Thyroid gland (tissue), 4 donors: ENCODE measurements around the gene ETV7. TPM values are rescaled to one million over a fixed set of nuclear protein-coding genes. Genes with fewer than 3 reads are reported as not detected.

Experiments used
- DNase-seq, 2 donors: peaks; one replicate each; pipeline ENCODE4 v3.0.0-alpha.2; 2019
- H3K27ac ChIP-seq, 3 donors: fragments of 200-600 bp; sonication (generic); 1 replicate in 2 of 3; 2 replicates in 1 of 3; pipeline ENCODE4 v1.5.1; 2016 to 2019; ENCODE audit warnings: mild to moderate bottlenecking in 1 of 3, moderate library complexity in 1 of 3
- H3K27me3 ChIP-seq: fragments of 200-600 bp; sonication (generic); one replicate; pipeline ENCODE4 v1.5.1; 2019
- H3K36me3 ChIP-seq, 2 donors: fragments of 200-600 bp; sonication (generic); one replicate each; pipeline ENCODE4 v1.5.1; 2016 to 2019
- H3K4me1 ChIP-seq, 2 donors: fragments of 200-600 bp; sonication (generic); one replicate each; pipeline ENCODE4 v1.5.1; 2017 to 2019
- H3K4me3 ChIP-seq, 3 donors: fragments of 200-600 bp; sonication (generic); replicated peaks in 1 of 3; 1 replicate in 2 of 3; 2 replicates in 1 of 3; pipeline ENCODE4 v1.5.1; 2016; ENCODE audit warnings: mild to moderate bottlenecking in 1 of 3
- H3K9me3 ChIP-seq: fragments of 200-600 bp; sonication (generic); one replicate; pipeline ENCODE4 v1.5.1; 2017
- CTCF ChIP-seq, 6 experiments: fragments of 200-600 bp in 3 of 6; fragments of 450-650 bp in 3 of 6; sonication (generic) in 3 of 6; IDR thresholded peaks; one replicate each; pipeline ENCODE4 v1.5.1; 2016 to 2019; ENCODE audit warnings: antibody characterized with exemption in 6 of 6, mild to moderate bottlenecking in 2 of 6, inconsistent platforms in 1 of 6, moderate library complexity in 1 of 6
- POLR2A ChIP-seq, 2 donors: fragments of 450-650 bp; IDR thresholded peaks; one replicate each; pipeline ENCODE4 v1.6.1; 2017; ENCODE audit warnings: antibody characterized with exemption in 2 of 2, mild to moderate bottlenecking in 2 of 2, moderate library complexity in 1 of 2
- WGBS, 2 donors: methylation state at CpG; one replicate each; pipeline ENCODE4 v1.1.5; 2017; 5-methylcytosine and 5-hydroxymethylcytosine counted together
- intact Hi-C: fragments of 100-400 bp; cut with DNase I; formaldehyde crosslinking; loops from one replicate; pipeline ENCODE4 v1.15.1; 2023
- total RNA-seq, 4 donors: library from RNA; depleted of rRNA; stranded (reverse); fragments of >200 nt; gene quantifications; one replicate each; pipeline ENCODE4 v1.2.3, GENCODE V29; 2016

ETV7 gene
- total RNA-seq, 4 donors from 2014 or later, result 1.4 TPM; not detected in 3

- Histone ChIP-seq H3K27ac (no peak overlapping the region), H3K27me3 (no peaks in the 10 kb centered on the region), H3K36me3 (no peaks in the 10 kb centered on the region), H3K9me3 (no peaks in the 10 kb centered on the region), H3K4me3 (no peak overlapping the region), H3K4me1 (no peaks in the 10 kb centered on the region)
- TF ChIP-seq CTCF (IDR thresholded peaks at IDR 0.05) (no peak), POLR2A (IDR thresholded peaks at IDR 0.05) (no peak)
- no peak for DNase-seq
- WGBS, 2 donors, result 71 to 78% methylated on average over 8 of the region's 8 CpGs
- intact Hi-C loops, result no loop called here
These were observed 64.4 kb downstream of the ETV7 start for GRCh38 chr6:36323062-36323461.

- intact Hi-C loops, result no loop called here
- H3K27me3 ChIP-seq, result no peaks in the 10 kb centered on the region
- H3K4me1 ChIP-seq, result no peaks in the 10 kb centered on the region
- H3K4me3 ChIP-seq, result no peak overlapping the region
- WGBS, 2 donors, result 95 to 97% methylated on average over 3 of the region's 3 CpGs
- TF ChIP-seq POLR2A (IDR thresholded peaks at IDR 0.05), result no peak
- TF ChIP-seq CTCF (IDR thresholded peaks at IDR 0.05), result no peak
- H3K36me3 ChIP-seq, result no peaks in the 10 kb centered on the region
- H3K27ac ChIP-seq, result no peak overlapping the region
- H3K9me3 ChIP-seq, result no peaks in the 10 kb centered on the region
- DNase-seq, result no peak
These were observed 64.9 kb downstream of the ETV7 start for GRCh38 chr6:36322591-36322990.

DNA sequence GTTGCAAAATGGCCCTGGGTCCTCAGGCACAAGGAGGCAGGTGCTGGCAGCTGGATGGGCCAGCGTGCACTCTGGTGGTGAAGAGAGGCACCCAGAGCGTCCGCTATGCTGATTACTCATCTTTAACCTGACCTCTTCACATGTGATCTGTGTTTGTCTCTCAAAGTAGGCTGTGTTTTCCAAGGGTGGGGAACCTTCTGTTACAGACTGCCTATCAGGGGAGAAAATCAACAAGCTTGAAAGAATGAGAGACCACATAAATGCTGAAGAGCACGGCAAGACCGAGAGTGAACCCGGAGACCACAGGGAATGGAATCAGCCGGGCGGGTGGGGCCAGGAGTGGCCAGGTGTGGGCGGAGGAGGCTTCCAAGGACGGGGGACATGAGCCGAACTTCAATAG lies 67.0 kb downstream of the ETV7 start:
- Histone ChIP-seq H3K4me3 (no peak overlapping the region), H3K36me3 (no peaks in the 10 kb centered on the region), H3K4me1 (no peaks in the 10 kb centered on the region), H3K9me3 (no peaks in the 10 kb centered on the region), H3K27me3 (no peaks in the 10 kb centered on the region), H3K27ac (no peak overlapping the region)
- TF ChIP-seq POLR2A (IDR thresholded peaks at IDR 0.05) (no peak), CTCF (IDR thresholded peaks at IDR 0.05) (no peak)
- no peak for DNase-seq
- intact Hi-C loops, result no loop called here
- 73 to 86% methylated on average over 11 of the region's 11 CpGs for WGBS, 2 donors

GRCh38 chr6:36319821-36320220 lies 67.6 kb downstream of the ETV7 start:
- Histone ChIP-seq H3K9me3 (no peaks in the 10 kb centered on the region), H3K4me3 (no peak overlapping the region), H3K36me3 (no peaks in the 10 kb centered on the region), H3K4me1 (no peaks in the 10 kb centered on the region), H3K27ac (no peak overlapping the region), H3K27me3 (no peaks in the 10 kb centered on the region)
- 91% methylated on average over 2 of the region's 2 CpGs for WGBS, 2 donors
- DNase-seq, result no peak
- TF ChIP-seq POLR2A (IDR thresholded peaks at IDR 0.05) (no peak), CTCF (IDR thresholded peaks at IDR 0.05) (no peak)
- intact Hi-C loops, result no loop called here

DNA sequence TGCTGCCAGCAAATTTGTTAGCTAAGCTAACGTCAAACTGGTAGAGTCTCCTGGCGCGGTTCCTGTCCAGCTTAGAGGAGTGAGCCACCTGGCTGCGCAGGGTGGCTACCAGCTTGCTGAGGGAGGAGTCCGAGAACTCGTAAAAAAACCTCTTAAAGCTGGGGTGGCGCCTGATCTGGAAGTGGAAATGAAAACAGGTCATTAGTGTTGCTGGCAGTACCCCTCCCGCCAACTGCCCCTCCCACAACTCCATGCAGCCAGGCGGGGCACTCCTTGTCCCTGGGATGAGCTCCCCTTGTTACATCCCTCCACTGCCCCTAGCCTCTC lies 68.1 kb downstream of the ETV7 start:
- H3K27me3 ChIP-seq, result no peaks in the 10 kb centered on the region
- H3K27ac ChIP-seq, result no peak overlapping the region
- intact Hi-C loops, result no loop called here
- no peaks in the 10 kb centered on the region for H3K4me1 ChIP-seq
- no peaks in the 10 kb centered on the region for H3K36me3 ChIP-seq
- no peaks in the 10 kb centered on the region for H3K9me3 ChIP-seq
- TF ChIP-seq POLR2A (IDR thresholded peaks at IDR 0.05) (no peak), CTCF (IDR thresholded peaks at IDR 0.05) (no peak)
- H3K4me3 ChIP-seq, result no peak overlapping the region
- DNase-seq, result no peak
- WGBS, 2 donors, result 77 to 83% methylated on average over 9 of the region's 9 CpGs
